ENCODE measurements around the gene PDXK.

DNA sequence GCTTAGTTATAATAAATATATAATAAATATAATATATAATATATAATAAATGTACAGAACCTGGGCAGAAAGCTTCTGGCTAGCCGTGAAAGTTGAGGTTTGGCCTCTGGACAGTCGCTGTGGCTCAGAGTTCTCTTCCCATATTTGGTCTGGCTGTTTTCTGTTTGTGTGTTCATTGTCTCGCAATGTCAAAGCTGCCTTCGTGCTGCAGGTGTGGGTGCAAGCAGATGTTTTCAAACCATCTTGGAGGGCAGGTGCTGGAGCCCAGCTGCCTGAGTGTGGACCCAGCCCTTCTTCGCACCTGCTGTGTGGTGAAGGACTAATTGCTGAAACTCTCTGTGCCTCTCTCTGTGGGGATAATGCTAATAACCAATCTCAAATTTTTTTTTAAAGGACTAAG is 60.7 kb downstream of the PDXK start:
- TF ChIP-seq, protein P1, sequence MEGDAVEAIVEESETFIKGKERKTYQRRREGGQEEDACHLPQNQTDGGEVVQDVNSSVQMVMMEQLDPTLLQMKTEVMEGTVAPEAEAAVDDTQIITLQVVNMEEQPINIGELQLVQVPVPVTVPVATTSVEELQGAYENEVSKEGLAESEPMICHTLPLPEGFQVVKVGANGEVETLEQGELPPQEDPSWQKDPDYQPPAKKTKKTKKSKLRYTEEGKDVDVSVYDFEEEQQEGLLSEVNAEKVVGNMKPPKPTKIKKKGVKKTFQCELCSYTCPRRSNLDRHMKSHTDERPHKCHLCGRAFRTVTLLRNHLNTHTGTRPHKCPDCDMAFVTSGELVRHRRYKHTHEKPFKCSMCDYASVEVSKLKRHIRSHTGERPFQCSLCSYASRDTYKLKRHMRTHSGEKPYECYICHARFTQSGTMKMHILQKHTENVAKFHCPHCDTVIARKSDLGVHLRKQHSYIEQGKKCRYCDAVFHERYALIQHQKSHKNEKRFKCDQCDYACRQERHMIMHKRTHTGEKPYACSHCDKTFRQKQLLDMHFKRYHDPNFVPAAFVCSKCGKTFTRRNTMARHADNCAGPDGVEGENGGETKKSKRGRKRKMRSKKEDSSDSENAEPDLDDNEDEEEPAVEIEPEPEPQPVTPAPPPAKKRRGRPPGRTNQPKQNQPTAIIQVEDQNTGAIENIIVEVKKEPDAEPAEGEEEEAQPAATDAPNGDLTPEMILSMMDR (IDR thresholded peaks at IDR 0.05; ENCODE audit: poor library complexity), result no peak
- TF ChIP-seq EZH2phosphoT487 (IDR thresholded peaks at IDR 0.05; ENCODE audit: low read depth, severe bottlenecking, unreplicated experiment) (no peak), EZH2 (IDR thresholded peaks at IDR 0.05; ENCODE audit: borderline replicate concordance) (no peak)
